ENCODE data around the gene RASSF1.
A peak's percentile ranks its signal among the peaks of the same experiment; 100 is the strongest.

Gene RASSF1

DNA sequence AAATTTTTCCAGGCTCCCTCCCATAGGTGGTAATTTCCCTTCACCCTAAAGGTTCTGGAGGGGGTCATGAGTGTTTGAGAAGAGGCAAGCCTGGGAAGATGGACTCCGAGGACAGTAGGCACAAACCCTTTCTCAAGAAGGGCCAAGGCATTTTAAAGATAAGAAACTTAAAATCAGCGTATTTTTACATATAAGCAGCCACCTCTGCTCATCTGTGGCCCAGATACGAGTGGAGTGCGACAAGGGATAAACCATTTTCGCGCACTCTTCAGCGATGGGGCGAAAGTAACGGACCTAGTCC is 539 bp downstream of the RASSF1 start:
- no peaks in the 10 kb centered on the region for H3K9me3 ChIP-seq (ENCODE audit: control insufficient read depth, insufficient read depth, low read length)
- TF ChIP-seq, protein P1, sequence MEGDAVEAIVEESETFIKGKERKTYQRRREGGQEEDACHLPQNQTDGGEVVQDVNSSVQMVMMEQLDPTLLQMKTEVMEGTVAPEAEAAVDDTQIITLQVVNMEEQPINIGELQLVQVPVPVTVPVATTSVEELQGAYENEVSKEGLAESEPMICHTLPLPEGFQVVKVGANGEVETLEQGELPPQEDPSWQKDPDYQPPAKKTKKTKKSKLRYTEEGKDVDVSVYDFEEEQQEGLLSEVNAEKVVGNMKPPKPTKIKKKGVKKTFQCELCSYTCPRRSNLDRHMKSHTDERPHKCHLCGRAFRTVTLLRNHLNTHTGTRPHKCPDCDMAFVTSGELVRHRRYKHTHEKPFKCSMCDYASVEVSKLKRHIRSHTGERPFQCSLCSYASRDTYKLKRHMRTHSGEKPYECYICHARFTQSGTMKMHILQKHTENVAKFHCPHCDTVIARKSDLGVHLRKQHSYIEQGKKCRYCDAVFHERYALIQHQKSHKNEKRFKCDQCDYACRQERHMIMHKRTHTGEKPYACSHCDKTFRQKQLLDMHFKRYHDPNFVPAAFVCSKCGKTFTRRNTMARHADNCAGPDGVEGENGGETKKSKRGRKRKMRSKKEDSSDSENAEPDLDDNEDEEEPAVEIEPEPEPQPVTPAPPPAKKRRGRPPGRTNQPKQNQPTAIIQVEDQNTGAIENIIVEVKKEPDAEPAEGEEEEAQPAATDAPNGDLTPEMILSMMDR (IDR thresholded peaks at IDR 0.05; ENCODE audit: low read depth, low read length, poor library complexity, severe bottlenecking): no peak
- no peak for TF ChIP-seq EZH2phosphoT487 (IDR thresholded peaks at IDR 0.05; ENCODE audit: borderline replicate concordance, low read length)
- H3K27ac ChIP-seq (ENCODE audit: low read depth, low read length): peak overlapping the region; percentile 90
- no peaks in the 10 kb centered on the region for H3K9me2 ChIP-seq (replicated peaks; ENCODE audit: control insufficient read depth, low read length)
- peak overlapping the region; percentile 98 for H3K4me2 ChIP-seq (ENCODE audit: low read length)
- 0 out of 2 replicates have a peak, but pooled peaks cover 10% of the 10 kb centered on the region for H4K20me1 ChIP-seq (ENCODE audit: control insufficient read depth, insufficient read depth, low read depth, low read length)
- H3K4me3 ChIP-seq (ENCODE audit: low read length): peak overlapping the region; percentile 83
- H3F3A ChIP-seq (ENCODE audit: control insufficient read depth, insufficient read depth): peaks cover 14% of the 10 kb centered on the region
- peaks cover 54% of the 10 kb centered on the region for H3K4me1 ChIP-seq (ENCODE audit: control insufficient read depth, low read length)
- no peaks in the 10 kb centered on the region for H3K27me3 ChIP-seq (ENCODE audit: control insufficient read depth, low read length)
- peaks cover 53% of the 10 kb centered on the region for H3K79me2 ChIP-seq (ENCODE audit: control insufficient read depth, low read length)
- peaks cover 38% of the 10 kb centered on the region for H3K36me3 ChIP-seq (ENCODE audit: control insufficient read depth, low read length)

DNA sequence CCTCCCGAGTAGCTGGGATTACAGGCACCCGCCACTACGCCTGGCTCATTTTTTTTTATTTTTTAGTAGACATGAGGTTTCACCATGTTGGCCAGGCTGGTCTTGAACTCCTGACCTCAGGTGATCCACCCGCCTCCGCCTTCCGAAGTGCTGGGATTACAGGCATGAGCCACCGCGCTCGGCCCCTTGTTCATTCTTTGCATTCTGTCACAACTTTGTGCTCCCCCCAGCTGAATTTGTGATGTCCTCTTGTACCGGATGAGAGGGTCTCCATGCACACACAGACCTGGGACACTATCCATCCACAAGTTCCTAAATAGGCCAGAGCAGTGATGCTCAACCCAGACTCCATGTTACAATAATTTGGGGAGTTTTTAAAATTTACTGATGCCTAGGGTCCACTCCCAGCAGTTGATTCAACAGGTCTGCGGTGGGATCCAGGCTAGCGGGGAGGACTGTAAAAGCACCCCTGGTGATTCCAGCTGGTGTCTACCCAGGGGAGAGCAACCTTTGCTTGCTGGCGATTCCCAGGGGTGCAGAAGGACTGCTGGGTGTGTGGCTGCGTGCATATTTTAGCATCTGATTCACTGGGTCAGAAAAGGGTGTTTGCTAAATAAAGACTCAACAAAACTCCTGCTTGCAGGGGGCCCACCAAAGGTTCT is 1.0 kb downstream of the RASSF1 start:
- Histone ChIP-seq H3K27me3 (ENCODE audit: control insufficient read depth, low read length) (no peaks in the 10 kb centered on the region), H3K9me2 (replicated peaks; ENCODE audit: control insufficient read depth, low read length) (no peaks in the 10 kb centered on the region), H3K4me2 (ENCODE audit: low read length) (peak overlapping the region; percentile 98), H3K9me3 (ENCODE audit: control insufficient read depth, insufficient read depth, low read length) (no peaks in the 10 kb centered on the region), H3K27ac (ENCODE audit: low read depth, low read length) (peak overlapping the region; percentile 90), H3K79me2 (ENCODE audit: control insufficient read depth, low read length) (peaks cover 58% of the 10 kb centered on the region), H3F3A (ENCODE audit: control insufficient read depth, insufficient read depth) (peaks cover 14% of the 10 kb centered on the region), H3K4me3 (ENCODE audit: low read length) (peak overlapping the region; percentile 83), H4K20me1 (ENCODE audit: control insufficient read depth, insufficient read depth, low read depth, low read length) (0 out of 2 replicates have a peak, but pooled peaks cover 10% of the 10 kb centered on the region), H3K4me1 (ENCODE audit: control insufficient read depth, low read length) (peaks cover 58% of the 10 kb centered on the region), H3K36me3 (ENCODE audit: control insufficient read depth, low read length) (peaks cover 42% of the 10 kb centered on the region)
- TF ChIP-seq, protein P1 (IDR thresholded peaks at IDR 0.05; ENCODE audit: low read depth, low read length, poor library complexity, severe bottlenecking): no peak
- TF ChIP-seq EZH2phosphoT487 (IDR thresholded peaks at IDR 0.05; ENCODE audit: borderline replicate concordance, low read length): no peak

GRCh38 chr3:50338965-50339364 is 1.7 kb downstream of the RASSF1 start:
- Histone ChIP-seq H3K27ac (ENCODE audit: low read depth, low read length) (peak overlapping the region; percentile 90), H3K36me3 (ENCODE audit: control insufficient read depth, low read length) (peaks cover 49% of the 10 kb centered on the region), H3K27me3 (ENCODE audit: control insufficient read depth, low read length) (no peaks in the 10 kb centered on the region), H3K4me1 (ENCODE audit: control insufficient read depth, low read length) (peaks cover 64% of the 10 kb centered on the region), H3K9me3 (ENCODE audit: control insufficient read depth, insufficient read depth, low read length) (no peaks in the 10 kb centered on the region), H3K4me3 (ENCODE audit: low read length) (peak overlapping the region; percentile 83), H4K20me1 (ENCODE audit: control insufficient read depth, insufficient read depth, low read depth, low read length) (0 out of 2 replicates have a peak, but pooled peaks cover 10% of the 10 kb centered on the region), H3K9me2 (replicated peaks; ENCODE audit: control insufficient read depth, low read length) (no peaks in the 10 kb centered on the region), H3K4me2 (ENCODE audit: low read length) (peak overlapping the region; percentile 98), H3F3A (ENCODE audit: control insufficient read depth, insufficient read depth) (peaks cover 14% of the 10 kb centered on the region), H3K79me2 (ENCODE audit: control insufficient read depth, low read length) (peaks cover 65% of the 10 kb centered on the region)
- no peak for TF ChIP-seq EZH2phosphoT487 (IDR thresholded peaks at IDR 0.05; ENCODE audit: borderline replicate concordance, low read length)
- TF ChIP-seq, protein P1 (IDR thresholded peaks at IDR 0.05; ENCODE audit: low read depth, low read length, poor library complexity, severe bottlenecking): peak; percentile 21
